Measurements from ENCODE around the gene DIDO1. TPM values are rescaled to one million over a fixed set of nuclear protein-coding genes. Genes with fewer than 3 reads are reported as not detected.
"Not testable (repeated sequence)": the region's sequence is repeated elsewhere in the genome, so short reads cannot be mapped to it uniquely, and the experiment has no call there.

Gene DIDO1
- total RNA-seq, 2 donors from 2014 or later = 53.5 to 68.3 TPM

DNA sequence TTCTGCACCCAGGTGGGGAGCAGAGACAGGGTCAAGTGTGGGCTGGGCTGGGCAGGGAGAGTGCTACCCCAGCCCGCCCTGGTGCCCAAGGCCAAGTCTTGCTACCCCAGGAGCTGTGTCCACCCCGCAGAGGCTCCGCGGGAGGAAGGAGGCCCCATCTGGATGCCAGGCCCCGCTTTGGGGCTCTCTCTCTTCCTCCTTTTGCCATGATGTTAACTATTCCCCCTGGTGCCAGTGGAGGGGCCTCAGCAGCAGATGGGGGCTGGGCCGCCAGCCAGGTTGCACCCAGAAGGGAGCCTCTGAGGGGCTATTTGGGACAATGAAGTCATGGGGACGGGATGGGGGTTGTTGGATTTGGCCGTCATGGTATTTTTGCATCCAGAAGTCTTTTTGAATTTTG, 35.5 kb upstream of the DIDO1 start:
- H3K9me3 ChIP-seq (ENCODE audit: control insufficient read depth, low read length) = no peaks in the 10 kb centered on the region
- no peaks in the 10 kb centered on the region for H3K36me3 ChIP-seq (ENCODE audit: control insufficient read depth, insufficient read depth, low read length)
- Mint-ChIP-seq H3K9me3 (no peaks in the 10 kb centered on the region), H3K4me1 (no peaks in the 10 kb centered on the region), H3K36me3 (ENCODE audit: low read depth) (no peaks in the 10 kb centered on the region), H3K27ac (no peak overlapping the region), H3K4me3 (no peak overlapping the region), H3K27me3 (ENCODE audit: insufficient read depth) (no peaks in the 10 kb centered on the region)
- H3K27me3 ChIP-seq (ENCODE audit: control insufficient read depth, insufficient read depth, low read length, poor library complexity, severe bottlenecking) = no peaks in the 10 kb centered on the region
- H3K27ac ChIP-seq (ENCODE audit: low read depth, low read length) = no peak overlapping the region
- WGBS, 2 experiments (ENCODE audit: insufficient coverage in 1 of 2, insufficient read length in 1 of 2) = 91 to 93% methylated on average over 8 of the region's 8 CpGs
- no peak for DNase-seq
- H3K4me1 ChIP-seq (ENCODE audit: control insufficient read depth, insufficient read depth, low read length) = no peaks in the 10 kb centered on the region
- H3K9ac ChIP-seq (ENCODE audit: extremely low read depth, low read length, poor library complexity, severe bottlenecking) = no peak overlapping the region
- TF ChIP-seq, protein P1, sequence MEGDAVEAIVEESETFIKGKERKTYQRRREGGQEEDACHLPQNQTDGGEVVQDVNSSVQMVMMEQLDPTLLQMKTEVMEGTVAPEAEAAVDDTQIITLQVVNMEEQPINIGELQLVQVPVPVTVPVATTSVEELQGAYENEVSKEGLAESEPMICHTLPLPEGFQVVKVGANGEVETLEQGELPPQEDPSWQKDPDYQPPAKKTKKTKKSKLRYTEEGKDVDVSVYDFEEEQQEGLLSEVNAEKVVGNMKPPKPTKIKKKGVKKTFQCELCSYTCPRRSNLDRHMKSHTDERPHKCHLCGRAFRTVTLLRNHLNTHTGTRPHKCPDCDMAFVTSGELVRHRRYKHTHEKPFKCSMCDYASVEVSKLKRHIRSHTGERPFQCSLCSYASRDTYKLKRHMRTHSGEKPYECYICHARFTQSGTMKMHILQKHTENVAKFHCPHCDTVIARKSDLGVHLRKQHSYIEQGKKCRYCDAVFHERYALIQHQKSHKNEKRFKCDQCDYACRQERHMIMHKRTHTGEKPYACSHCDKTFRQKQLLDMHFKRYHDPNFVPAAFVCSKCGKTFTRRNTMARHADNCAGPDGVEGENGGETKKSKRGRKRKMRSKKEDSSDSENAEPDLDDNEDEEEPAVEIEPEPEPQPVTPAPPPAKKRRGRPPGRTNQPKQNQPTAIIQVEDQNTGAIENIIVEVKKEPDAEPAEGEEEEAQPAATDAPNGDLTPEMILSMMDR (conservative IDR thresholded peaks at IDR 0.05) = no peak
- H3K4me3 ChIP-seq (ENCODE audit: low read length) = no peak overlapping the region

DNA sequence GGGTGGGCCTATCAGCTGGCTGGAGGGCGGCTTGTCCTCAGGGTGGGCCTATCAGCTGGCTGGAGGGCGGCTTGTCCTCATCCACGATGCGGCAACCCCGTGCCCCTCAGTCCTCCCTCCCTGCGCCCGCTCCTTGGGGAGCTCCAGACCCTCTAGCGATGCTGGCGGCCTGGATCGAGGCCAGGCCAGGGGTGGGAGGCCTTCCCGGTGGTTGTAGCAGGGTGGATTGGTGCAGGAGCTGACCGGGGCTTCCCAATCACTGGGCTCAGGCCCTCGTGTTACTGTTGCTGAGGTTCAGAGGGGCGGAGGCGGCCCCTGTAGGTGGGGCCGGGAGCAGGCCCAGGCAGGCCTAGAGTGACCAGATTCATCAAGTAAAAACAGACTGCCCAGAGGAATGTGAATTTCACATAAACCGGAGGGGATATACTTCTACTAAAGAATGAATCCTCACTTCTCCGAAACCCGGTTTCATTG, 35.0 kb upstream of the DIDO1 start:
- Histone ChIP-seq H3K27me3 (ENCODE audit: control insufficient read depth, insufficient read depth, low read length, poor library complexity, severe bottlenecking) (no peaks in the 10 kb centered on the region), H3K36me3 (ENCODE audit: control insufficient read depth, insufficient read depth, low read length) (no peaks in the 10 kb centered on the region), H3K4me1 (ENCODE audit: control insufficient read depth, insufficient read depth, low read length) (no peaks in the 10 kb centered on the region), H3K27ac (ENCODE audit: low read depth, low read length) (no peak overlapping the region), H3K9ac (ENCODE audit: extremely low read depth, low read length, poor library complexity, severe bottlenecking) (no peak overlapping the region), H3K4me3 (ENCODE audit: low read length) (no peak overlapping the region), H3K9me3 (ENCODE audit: control insufficient read depth, low read length) (no peaks in the 10 kb centered on the region)
- Mint-ChIP-seq H3K27ac (no peak overlapping the region), H3K4me1 (peaks cover 2% of the 10 kb centered on the region), H3K36me3 (ENCODE audit: low read depth) (no peaks in the 10 kb centered on the region), H3K27me3 (ENCODE audit: insufficient read depth) (no peaks in the 10 kb centered on the region), H3K9me3 (no peaks in the 10 kb centered on the region), H3K4me3 (no peak overlapping the region)
- 87% methylated on average over 9 to 19 of the region's 19 CpGs for WGBS, 2 experiments (ENCODE audit: insufficient coverage in 1 of 2, insufficient read length in 1 of 2)
- peak; percentile 86 for DNase-seq
- TF ChIP-seq, protein P1 (conservative IDR thresholded peaks at IDR 0.05) = no peak

- not testable (repeated sequence) for H3K27ac Mint-ChIP-seq; H3K27me3 ChIP-seq (ENCODE audit: control insufficient read depth, insufficient read depth, low read length, poor library complexity, severe bottlenecking); H3K9me3 Mint-ChIP-seq; H3K27me3 Mint-ChIP-seq (ENCODE audit: insufficient read depth); H3K4me3 ChIP-seq (ENCODE audit: low read length); H3K4me1 ChIP-seq (ENCODE audit: control insufficient read depth, insufficient read depth, low read length); H3K4me3 Mint-ChIP-seq; H3K9ac ChIP-seq (ENCODE audit: extremely low read depth, low read length, poor library complexity, severe bottlenecking); H3K36me3 ChIP-seq (ENCODE audit: control insufficient read depth, insufficient read depth, low read length); H3K36me3 Mint-ChIP-seq (ENCODE audit: low read depth); H3K27ac ChIP-seq (ENCODE audit: low read depth, low read length); H3K9me3 ChIP-seq (ENCODE audit: control insufficient read depth, low read length); H3K4me1 Mint-ChIP-seq
- 94 to 98% methylated on average over 11 to 22 of the region's 31 CpGs for WGBS, 2 experiments (ENCODE audit: insufficient coverage in 1 of 2, insufficient read length in 1 of 2)
- DNase-seq = peak; percentile 79
Measured at GRCh38 chr20:62960446-62961309, 34.4 kb upstream of the DIDO1 start.
